Hepatocyte (in vitro differentiated cells): ENCODE results near the gene CTNNA2. TPM values are rescaled to one million over a fixed set of nuclear protein-coding genes. Genes with fewer than 3 reads are reported as not detected.

ENCODE experiments used
- DNase-seq: peaks from one replicate; pipeline ENCODE4 v3.0.0-alpha.2; 2016; ENCODE audit warnings: low spot score
- H2AFZ ChIP-seq: fragments of 200-600 bp; sonication (generic); 2 replicates; pipeline ENCODE4 v1.6.0; 2016; ENCODE audit warnings: antibody characterized with exemption, mild to moderate bottlenecking
- H3K27ac ChIP-seq: fragments of 200-600 bp; sonication (generic); 2 replicates; pipeline ENCODE4 v1.5.1; 2016; ENCODE audit warnings: mild to moderate bottlenecking
- H3K27me3 ChIP-seq: fragments of 200-600 bp; sonication (generic); 2 replicates; pipeline ENCODE4 v1.6.1; 2016
- H3K36me3 ChIP-seq: fragments of 200-600 bp; sonication (generic); replicated peaks from 2 replicates; pipeline ENCODE4 v1.5.1; 2016; ENCODE audit warnings: low read depth; ENCODE audit not compliant: insufficient read depth
- H3K4me1 ChIP-seq: fragments of 200-600 bp; sonication (generic); 2 replicates; pipeline ENCODE4 v1.5.1; 2016; ENCODE audit warnings: mild to moderate bottlenecking, moderate library complexity; ENCODE audit not compliant: insufficient read depth
- H3K4me2 ChIP-seq: fragments of 200-600 bp; sonication (generic); 2 replicates; pipeline ENCODE4 v1.6.0; 2016
- H3K4me3 ChIP-seq: fragments of 200-600 bp; sonication (generic); 2 replicates; pipeline ENCODE4 v1.5.1; 2016; ENCODE audit warnings: mild to moderate bottlenecking
- H3K79me2 ChIP-seq: fragments of 200-600 bp; sonication (generic); 2 replicates; pipeline ENCODE4 v1.6.0; 2017; ENCODE audit warnings: mild to moderate bottlenecking
- H3K9me2 ChIP-seq: fragments of 200-600 bp; sonication (generic); replicated peaks from 2 replicates; pipeline ENCODE4 v1.6.0; 2017; ENCODE audit warnings: mild to moderate bottlenecking; ENCODE audit not compliant: insufficient read depth
- H3K9me3 ChIP-seq: fragments of 200-600 bp; sonication (generic); 2 replicates; pipeline ENCODE4 v1.5.1; 2016; ENCODE audit warnings: low read depth, mild to moderate bottlenecking
- H4K20me1 ChIP-seq: fragments of 200-600 bp; sonication (generic); 2 replicates; pipeline ENCODE4 v1.6.0; 2016; ENCODE audit warnings: mild to moderate bottlenecking; ENCODE audit not compliant: insufficient read depth, poor library complexity, severe bottlenecking
- EZH2 ChIP-seq: fragments of 200-600 bp; sonication (generic); IDR thresholded peaks from 2 replicates; pipeline ENCODE4 v1.6.1; 2016; ENCODE audit warnings: antibody characterized with exemption, mild to moderate bottlenecking, borderline replicate concordance
- EZH2phosphoT487 ChIP-seq: fragments of 200-600 bp; sonication (generic); IDR thresholded peaks from one replicate; pipeline ENCODE4 v1.6.1; 2018; ENCODE audit warnings: antibody characterized with exemption, mild to moderate bottlenecking, low read depth, moderate library complexity; ENCODE audit not compliant: unreplicated experiment, severe bottlenecking
- WGBS: methylation state at CpG from one replicate; pipeline ENCODE4 v1.1.6; 2016; ENCODE audit warnings: low lambda C conversion rate; ENCODE audit errors: missing lambda C conversion rate; 5-methylcytosine and 5-hydroxymethylcytosine counted together
- polyA plus RNA-seq: library from polyadenylated mRNA; unstranded; fragments of >200 nt; fragmentation: Nextera tagmentation; extraction: Ambion mirVana; gene quantifications from 2 replicates; pipeline ENCODE4 v1.2.1, GENCODE V29; 2016
- total RNA-seq: library from RNA; depleted of rRNA; stranded (reverse); fragments of >200 nt; gene quantifications from 2 replicates; pipeline ENCODE4 v1.2.3, GENCODE V29; 2014
- TF ChIP-seq, protein P1 (sequence below): fragments of 200-600 bp; sonication (generic); IDR thresholded peaks from 2 replicates; pipeline ENCODE4 v1.5.1; 2016; ENCODE audit warnings: antibody characterized with exemption, mild to moderate bottlenecking; ENCODE audit not compliant: poor library complexity

Gene CTNNA2
- total and polyA plus RNA-seq, 2 experiments from 2014 or later: 0.79 to 4.4 TPM

DNA sequence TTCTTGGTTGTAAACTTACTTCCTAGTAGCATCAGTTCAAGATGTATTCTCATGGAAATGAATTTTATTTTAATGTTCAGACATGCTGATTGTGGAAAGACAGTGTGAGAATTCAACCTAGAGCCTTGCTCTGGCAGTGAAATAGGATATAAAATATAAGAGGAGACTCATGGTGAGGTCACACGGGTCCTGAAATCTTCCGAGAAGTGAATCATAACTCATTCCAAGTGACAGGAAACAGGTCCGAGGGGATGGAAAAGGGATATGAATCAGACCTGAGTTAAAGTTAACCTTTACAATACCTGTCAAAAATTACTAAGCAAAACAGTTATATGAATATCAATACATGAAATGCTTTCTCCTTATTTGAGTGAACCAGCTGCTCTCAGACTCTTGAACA is 976.9 kb downstream of the CTNNA2 start:
- Histone ChIP-seq H3K27me3 (no peaks in the 10 kb centered on the region), H3K4me1 (no peaks in the 10 kb centered on the region), H3K4me3 (no peak overlapping the region), H3K27ac (no peak overlapping the region), H4K20me1 (no peaks in the 10 kb centered on the region), H3K79me2 (no peaks in the 10 kb centered on the region), H3K9me3 (no peaks in the 10 kb centered on the region), H2AFZ (no peak overlapping the region), H3K4me2 (no peak overlapping the region), H3K36me3 (no peaks in the 10 kb centered on the region), H3K9me2 (no peaks in the 10 kb centered on the region)
- no peak for DNase-seq
- WGBS: 26% methylated on average over 3 of the region's 3 CpGs
- TF ChIP-seq EZH2phosphoT487: no peak
- TF ChIP-seq EZH2: no peak
- TF ChIP-seq, protein P1, sequence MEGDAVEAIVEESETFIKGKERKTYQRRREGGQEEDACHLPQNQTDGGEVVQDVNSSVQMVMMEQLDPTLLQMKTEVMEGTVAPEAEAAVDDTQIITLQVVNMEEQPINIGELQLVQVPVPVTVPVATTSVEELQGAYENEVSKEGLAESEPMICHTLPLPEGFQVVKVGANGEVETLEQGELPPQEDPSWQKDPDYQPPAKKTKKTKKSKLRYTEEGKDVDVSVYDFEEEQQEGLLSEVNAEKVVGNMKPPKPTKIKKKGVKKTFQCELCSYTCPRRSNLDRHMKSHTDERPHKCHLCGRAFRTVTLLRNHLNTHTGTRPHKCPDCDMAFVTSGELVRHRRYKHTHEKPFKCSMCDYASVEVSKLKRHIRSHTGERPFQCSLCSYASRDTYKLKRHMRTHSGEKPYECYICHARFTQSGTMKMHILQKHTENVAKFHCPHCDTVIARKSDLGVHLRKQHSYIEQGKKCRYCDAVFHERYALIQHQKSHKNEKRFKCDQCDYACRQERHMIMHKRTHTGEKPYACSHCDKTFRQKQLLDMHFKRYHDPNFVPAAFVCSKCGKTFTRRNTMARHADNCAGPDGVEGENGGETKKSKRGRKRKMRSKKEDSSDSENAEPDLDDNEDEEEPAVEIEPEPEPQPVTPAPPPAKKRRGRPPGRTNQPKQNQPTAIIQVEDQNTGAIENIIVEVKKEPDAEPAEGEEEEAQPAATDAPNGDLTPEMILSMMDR: no peak

DNA sequence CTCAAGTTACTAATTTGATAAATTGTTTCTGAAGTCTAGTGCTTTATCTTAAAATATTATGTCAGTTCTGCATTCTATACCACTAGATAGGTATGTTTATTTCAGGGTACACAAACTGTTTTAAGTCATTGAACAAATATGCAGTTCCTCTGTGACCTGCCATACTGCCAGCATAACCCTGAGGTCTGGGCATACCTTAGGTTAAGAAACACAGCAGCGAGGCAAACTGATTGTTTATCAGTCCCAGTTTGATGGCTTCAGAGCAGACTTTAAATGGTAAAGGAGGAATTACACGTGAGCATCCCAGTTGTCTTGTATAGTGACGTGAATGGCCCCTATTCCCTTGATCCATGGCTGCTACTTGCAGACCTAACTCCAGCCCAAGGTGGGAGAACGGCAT is 978.1 kb downstream of the CTNNA2 start:
- no peaks in the 10 kb centered on the region for H3K9me2 ChIP-seq
- H3K79me2 ChIP-seq: no peaks in the 10 kb centered on the region
- no peak overlapping the region for H2AFZ ChIP-seq
- TF ChIP-seq, protein P1: no peak
- TF ChIP-seq EZH2phosphoT487: no peak
- TF ChIP-seq EZH2: no peak
- no peaks in the 10 kb centered on the region for H3K36me3 ChIP-seq
- no peaks in the 10 kb centered on the region for H3K4me1 ChIP-seq
- no peaks in the 10 kb centered on the region for H3K9me3 ChIP-seq
- no peaks in the 10 kb centered on the region for H4K20me1 ChIP-seq
- H3K4me2 ChIP-seq: no peak overlapping the region
- H3K27ac ChIP-seq: no peak overlapping the region
- H3K4me3 ChIP-seq: no peak overlapping the region
- H3K27me3 ChIP-seq: no peaks in the 10 kb centered on the region
- DNase-seq: no peak
- 68% methylated on average over 4 of the region's 4 CpGs for WGBS

DNA sequence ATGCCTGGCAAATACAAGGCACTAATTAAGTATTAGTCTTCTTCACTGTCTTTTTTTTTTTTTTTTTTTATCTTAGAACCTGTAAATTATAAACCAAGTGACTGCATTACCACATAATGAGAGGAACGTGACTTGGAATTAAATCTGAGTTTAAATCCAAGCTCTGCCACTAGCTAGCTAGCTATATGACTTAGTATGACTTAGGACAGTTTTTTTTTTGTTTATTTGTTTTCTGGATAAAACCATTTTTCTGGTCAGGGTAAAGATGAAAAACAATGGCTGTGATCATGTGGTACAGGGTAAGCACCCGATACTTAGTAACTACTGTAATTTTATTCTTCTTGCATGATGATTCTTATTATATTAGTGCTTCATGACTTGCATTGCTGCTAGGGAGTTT is 983.5 kb downstream of the CTNNA2 start:
- H3K9me3 ChIP-seq: no peaks in the 10 kb centered on the region
- no peaks in the 10 kb centered on the region for H3K4me1 ChIP-seq
- no peak overlapping the region for H3K4me2 ChIP-seq
- no peak overlapping the region for H3K4me3 ChIP-seq
- H3K27ac ChIP-seq: no peak overlapping the region
- 77% methylated on average over 2 of the region's 2 CpGs for WGBS
- DNase-seq: no peak
- H3K9me2 ChIP-seq: no peaks in the 10 kb centered on the region
- no peaks in the 10 kb centered on the region for H3K36me3 ChIP-seq
- no peaks in the 10 kb centered on the region for H3K79me2 ChIP-seq
- H3K27me3 ChIP-seq: no peaks in the 10 kb centered on the region
- TF ChIP-seq, protein P1: no peak
- TF ChIP-seq EZH2 (no peak), EZH2phosphoT487 (no peak)
- H4K20me1 ChIP-seq: no peaks in the 10 kb centered on the region
- H2AFZ ChIP-seq: no peak overlapping the region

DNA sequence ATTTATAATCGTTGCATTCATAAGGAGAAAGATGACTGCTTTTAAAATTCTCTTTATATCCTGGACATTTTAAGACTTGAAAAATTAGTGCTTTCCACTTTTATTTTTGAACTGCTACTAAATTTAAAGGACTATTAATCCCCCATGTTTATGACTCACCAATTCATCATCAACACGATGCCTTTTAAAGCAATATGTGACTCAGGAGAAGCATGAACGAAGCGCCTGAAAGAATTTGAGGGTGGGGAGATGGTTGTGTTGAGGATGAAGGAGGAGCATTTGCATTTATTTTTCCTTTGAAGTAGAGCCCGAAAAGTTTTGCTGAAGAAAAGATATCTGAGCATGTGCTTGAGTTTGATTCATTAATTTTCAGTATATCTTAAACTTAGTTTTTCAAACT is 983.9 kb downstream of the CTNNA2 start:
- H3K27ac ChIP-seq: no peak overlapping the region
- H2AFZ ChIP-seq: no peak overlapping the region
- no peaks in the 10 kb centered on the region for H3K4me1 ChIP-seq
- 67% methylated on average over 5 of the region's 5 CpGs for WGBS
- no peaks in the 10 kb centered on the region for H3K79me2 ChIP-seq
- H3K36me3 ChIP-seq: no peaks in the 10 kb centered on the region
- DNase-seq: no peak
- no peaks in the 10 kb centered on the region for H3K27me3 ChIP-seq
- no peaks in the 10 kb centered on the region for H3K9me2 ChIP-seq
- no peak for TF ChIP-seq EZH2
- no peak for TF ChIP-seq EZH2phosphoT487
- TF ChIP-seq, protein P1: no peak
- H3K4me2 ChIP-seq: no peak overlapping the region
- H4K20me1 ChIP-seq: no peaks in the 10 kb centered on the region
- H3K4me3 ChIP-seq: no peak overlapping the region
- no peaks in the 10 kb centered on the region for H3K9me3 ChIP-seq
